Anterior cingulate cortex (tissue), 58 donors: Measurements from ENCODE around the gene MGAM2.

Experiments
- DNase-seq, 58 donors: peaks; one replicate each; lab custom pipeline; 2025; lab: John Stamatoyannopoulos, UW

Gene MGAM2

GRCh38 chr7:142172932-142173331 lies 61.4 kb downstream of the MGAM2 start:
- DNase-seq = no peak

- no peak for DNase-seq
Observed at GRCh38 chr7:142174441-142174840, 62.9 kb downstream of the MGAM2 start.

GRCh38 chr7:142175594-142175993 lies 64.1 kb downstream of the MGAM2 start:
- DNase-seq = no peak

DNA sequence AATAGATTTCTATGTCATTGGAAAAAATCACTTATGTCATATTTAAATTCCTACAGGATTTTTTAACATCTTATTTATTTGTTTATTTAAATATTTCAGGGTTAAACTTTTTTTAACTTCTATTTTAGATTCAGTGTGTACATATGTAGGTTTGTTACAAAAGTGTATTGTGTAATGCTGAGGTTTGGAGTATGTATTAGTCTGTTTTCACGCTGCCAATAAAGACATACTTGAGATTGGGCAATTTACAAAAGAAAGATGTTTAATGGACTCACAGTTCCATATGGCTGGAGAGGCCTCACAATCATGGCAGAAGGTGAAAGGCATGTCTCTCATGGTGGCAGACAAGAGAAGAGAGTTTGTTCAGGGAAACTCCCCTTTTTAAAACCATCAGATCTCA lies 65.4 kb downstream of the MGAM2 start:
- DNase-seq = no peak

- DNase-seq = no peak
Observed at GRCh38 chr7:142177869-142178268, 66.4 kb downstream of the MGAM2 start.

DNA sequence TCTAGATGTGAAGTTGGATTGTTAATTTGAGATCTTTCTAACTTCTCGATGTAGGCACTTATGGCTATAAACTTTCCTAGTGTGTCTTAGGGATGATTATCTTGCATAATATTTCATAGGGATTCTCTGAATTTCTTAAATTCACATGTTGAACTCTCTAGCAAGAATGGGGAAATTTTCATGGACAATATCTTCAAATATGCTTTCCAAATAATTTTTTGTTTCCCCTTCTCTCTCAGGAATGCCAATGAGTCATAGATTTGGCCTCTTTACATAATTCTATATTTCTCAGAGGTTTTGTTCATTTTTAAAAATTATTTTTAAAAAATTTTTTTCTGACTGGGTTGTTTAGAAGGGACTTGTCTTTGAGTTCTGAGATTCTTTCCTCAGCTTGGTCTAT lies 68.9 kb downstream of the MGAM2 start:
- DNase-seq = no peak

GRCh38 chr7:142181211-142181610 lies 69.7 kb downstream of the MGAM2 start:
- no peak for DNase-seq

GRCh38 chr7:142181966-142182365 lies 70.4 kb downstream of the MGAM2 start:
- no peak for DNase-seq

- no peak for DNase-seq
Observed at GRCh38 chr7:142185069-142185468, 73.6 kb downstream of the MGAM2 start.

DNA sequence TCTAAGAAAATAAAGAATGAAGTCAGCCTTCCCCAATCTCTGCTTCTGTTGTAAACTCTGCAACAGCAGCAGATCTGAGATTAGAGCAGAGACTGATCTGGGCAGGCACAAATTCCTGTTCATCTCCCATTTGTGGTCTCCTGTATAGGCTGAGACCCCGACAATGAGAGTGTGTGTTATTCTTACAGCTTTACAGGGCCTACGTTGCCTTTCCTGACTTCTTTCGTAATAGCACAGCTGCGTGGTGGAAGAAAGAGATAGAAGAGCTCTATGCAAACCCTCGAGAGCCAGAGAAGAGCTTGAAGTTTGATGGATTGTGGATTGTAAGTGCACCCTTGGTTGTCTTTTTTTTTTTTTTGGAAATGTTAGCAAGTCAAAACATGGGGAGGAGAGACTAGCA lies 74.3 kb downstream of the MGAM2 start:
- no peak for DNase-seq

GRCh38 chr7:142188154-142188553 lies 76.6 kb downstream of the MGAM2 start:
- DNase-seq = no peak

DNA sequence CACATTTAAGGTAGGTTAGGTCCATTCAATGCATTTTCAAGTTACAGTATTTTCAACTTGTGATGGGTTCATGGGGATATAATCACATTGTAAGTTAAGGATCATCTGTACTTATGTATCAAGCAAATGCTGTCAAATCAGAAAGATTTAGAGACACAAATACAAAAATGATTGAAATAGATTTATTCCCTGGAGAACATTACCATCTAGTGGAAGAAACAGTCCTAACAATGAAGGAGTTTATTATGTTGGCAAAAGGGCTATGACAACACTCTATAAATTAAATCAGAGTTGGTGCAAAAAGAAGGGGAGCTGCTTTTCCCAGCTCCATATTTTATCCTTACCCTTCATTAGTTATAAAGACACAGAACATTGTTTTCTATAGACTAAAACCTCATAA lies 77.3 kb downstream of the MGAM2 start:
- DNase-seq = peak in 1 of 58 donors; percentile 4

- DNase-seq = no peak
Observed at GRCh38 chr7:142194201-142194600, 82.7 kb downstream of the MGAM2 start.

GRCh38 chr7:142196066-142196840 lies 84.7 kb downstream of the MGAM2 start:
- DNase-seq = no peak

DNA sequence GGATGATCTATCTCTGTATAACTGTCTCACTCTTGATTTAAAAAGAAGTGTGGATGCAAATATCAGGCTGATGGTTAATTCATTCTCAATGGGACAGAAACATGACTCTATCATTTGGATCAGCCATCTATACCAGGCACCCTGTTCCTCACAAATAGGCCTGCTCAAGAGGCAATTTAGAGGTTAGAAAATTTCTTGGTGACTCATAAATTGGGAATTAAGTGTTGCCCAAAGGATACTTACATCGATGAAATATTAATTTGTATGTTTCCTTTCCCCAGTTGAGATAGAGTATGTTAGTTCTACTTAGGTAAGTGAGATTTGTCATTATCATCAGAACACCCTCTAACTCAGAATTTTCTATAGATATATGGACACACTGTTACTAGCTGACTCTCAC lies 88.7 kb downstream of the MGAM2 start:
- no peak for DNase-seq

GRCh38 chr7:142228537-142229104 lies 117.1 kb downstream of the MGAM2 start:
- no peak for DNase-seq

DNA sequence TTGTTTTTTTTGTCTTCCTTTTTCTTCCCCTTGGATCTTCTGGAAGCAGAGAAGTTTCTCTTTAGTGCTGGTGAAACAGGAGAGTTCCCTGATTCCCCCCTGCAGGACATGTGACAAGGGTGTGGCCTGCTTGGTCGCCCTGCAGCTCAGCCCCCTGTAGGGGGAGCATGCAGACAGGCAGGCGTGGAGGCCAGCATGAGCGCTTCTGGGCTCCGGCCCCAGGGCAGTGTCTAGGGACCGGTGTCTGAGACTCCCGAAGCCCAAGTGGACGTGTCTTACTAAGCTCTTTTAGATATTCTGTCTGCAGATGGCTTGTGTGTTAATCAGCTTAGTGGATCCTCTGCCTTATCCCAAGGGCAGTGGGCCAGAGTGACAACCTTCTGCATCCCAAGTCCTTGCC lies 120.2 kb downstream of the MGAM2 start:
- no peak for DNase-seq

GRCh38 chr7:142240546-142240945 lies 129.0 kb downstream of the MGAM2 start:
- DNase-seq = no peak

- no peak for DNase-seq
Observed at GRCh38 chr7:142243823-142244222, 132.3 kb downstream of the MGAM2 start.

DNA sequence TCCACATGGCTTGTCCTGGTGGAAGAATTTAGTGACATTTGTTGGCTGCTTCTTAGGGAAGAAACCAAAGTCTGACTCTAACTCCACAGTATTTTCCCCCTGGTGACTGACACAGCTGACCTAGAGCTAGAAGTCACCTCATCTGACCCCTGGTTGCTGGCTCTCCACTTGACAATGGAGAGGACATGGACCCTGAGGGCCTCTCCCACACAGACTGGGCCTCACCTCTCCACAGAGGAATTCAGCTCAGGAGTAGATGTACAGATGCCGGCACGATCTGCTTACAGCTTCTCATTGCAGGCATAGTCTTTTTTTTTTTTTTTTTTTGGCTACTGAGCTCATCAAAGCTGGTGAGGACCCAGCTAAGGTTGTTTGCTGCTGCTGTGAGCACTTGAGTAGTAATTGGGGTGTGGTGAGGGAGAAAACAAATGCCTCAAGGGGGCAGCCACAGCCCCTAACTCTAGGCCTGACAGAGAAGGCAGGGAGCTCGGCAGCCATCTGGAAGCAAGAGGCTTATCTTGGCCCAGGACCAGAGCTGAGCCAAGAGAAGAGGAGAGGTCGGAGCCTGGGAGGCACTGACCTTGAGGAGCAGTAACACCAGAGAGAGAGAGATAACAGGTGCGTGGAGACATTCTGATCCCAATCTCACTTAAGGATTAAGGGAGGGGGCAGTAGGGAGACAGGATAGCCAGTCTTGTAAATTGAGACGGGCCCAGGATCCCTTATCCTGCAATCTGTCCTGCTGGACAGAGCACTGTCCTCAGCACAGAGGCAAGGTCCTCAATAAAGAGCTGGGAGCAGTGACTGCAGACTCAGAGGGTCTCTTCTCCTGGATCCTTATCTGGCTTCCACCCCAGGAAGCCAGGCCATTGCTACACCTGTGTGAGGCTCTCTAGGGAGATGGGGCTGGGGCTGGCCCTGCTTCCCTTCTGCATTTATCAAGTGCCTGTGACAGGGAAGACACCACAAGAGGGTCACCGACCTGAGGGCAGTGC lies 136.9 kb downstream of the MGAM2 start:
- no peak for DNase-seq

DNA sequence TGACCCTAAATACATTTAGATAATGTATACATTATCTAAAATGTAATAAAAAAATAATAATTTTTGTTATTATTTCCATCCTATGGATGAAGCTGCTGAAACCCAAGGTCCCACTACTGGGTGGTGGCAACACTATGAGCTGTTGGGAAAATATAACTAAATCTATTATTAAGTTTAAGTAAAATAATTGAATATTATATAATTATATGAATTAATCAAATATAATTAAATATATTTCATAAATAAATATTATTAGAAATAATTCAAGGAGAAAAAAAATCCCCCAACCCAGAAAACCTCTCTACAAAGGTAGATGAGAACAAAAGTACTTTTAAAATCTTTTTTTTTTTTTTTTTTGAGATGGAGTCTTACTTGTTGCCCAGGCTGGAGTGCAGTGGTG lies 138.4 kb downstream of the MGAM2 start:
- no peak for DNase-seq
